ENCODE results near the gene TOR1AIP2.
"Not testable (repeated sequence)": the region's sequence is repeated elsewhere in the genome, so short reads cannot be mapped to it uniquely, and the experiment has no call there.

TOR1AIP2 gene

DNA sequence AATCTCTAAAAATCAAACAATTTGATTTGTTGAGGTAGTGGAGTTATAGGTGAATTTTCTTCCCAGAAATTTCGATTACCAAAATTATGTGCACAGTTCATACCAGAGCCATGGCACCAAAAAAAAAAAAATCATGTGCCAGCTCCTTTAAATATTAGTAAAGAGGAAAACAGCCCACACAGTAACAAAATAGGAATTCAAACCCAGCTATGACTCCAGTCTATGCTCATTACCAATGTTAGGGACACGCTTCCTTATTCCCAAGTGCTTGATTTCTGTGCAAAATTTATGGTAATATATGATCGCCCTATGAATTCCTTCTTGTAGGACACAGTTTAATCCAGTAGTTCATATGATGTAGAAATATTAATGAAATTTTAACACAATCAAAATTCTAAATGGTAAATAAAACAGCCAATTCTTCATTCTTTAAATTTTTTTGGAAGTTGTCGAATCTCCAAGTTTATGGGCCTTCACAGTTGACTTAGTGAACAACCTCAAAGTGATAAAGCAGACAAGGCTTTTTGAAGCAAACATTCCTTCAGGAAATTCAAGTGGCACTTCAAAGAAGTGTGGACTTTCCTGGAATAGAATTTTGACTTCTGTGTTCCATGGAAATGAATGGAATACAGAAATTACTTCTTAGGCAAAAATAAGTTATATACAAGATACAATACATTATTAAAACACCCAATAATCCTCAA, 1.9 kb downstream of the TOR1AIP2 start:
- no peak for DNase-seq (ENCODE audit: low read depth in 3 of 3)

DNA sequence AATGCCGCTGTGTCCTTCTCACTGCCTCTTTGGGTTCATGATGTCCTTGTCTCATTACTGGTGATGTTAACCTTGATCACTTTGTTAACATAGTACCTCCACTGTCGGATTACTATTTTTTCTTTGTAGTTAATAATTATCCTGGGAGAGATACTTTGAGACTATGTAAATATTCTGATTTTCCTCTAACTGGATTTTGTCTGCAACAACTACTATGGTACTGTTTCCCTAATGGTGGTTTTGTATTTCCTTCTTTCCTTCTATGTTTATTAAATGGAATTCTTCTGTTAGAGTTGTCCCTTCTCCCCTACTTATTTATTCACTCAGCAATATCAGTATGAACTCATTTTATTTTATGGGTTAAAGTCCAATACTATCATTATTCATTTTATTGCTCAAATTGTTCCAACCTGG, 4.2 kb downstream of the TOR1AIP2 start:
- no peak for DNase-seq (ENCODE audit: low read depth in 3 of 3)

DNA sequence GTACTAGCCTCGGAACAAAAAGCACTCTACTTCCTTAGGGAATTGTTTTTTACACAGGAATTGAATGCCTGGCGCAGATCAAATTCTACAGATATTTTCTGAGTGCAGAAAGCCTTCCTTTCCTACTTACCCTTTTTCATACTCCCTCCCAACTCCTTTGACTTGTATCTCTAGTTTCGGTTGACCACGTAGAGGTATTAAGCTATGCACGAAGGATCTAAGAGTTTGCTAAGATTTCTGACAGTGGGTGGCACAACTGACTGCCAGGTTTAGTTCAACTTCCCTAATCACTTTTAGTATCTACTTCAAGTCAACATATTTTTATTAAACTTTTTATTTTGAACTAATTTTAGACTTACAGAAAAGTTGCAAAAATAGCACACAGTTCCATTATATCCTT, 5.0 kb downstream of the TOR1AIP2 start:
- DNase-seq (ENCODE audit: low read depth in 3 of 3): no peak

DNA sequence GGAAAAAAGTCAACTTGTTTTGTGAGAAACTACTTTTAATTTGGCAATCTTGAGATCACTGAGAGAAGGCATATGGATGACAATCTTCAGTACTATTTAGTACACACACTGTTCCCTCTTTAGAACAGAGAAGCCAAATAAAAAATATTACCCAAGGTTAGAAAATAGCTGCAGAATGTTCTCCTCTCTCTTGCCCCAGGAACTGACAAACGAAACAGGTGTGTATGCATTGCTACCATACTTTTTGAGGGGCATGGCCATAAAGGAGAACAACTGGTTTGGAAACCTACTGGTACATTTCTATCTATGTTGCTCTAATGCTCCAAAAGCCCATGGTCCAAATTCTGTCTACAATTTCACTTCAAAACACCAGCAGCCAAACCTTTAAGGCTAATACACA, 5.7 kb downstream of the TOR1AIP2 start:
- no peak for DNase-seq (ENCODE audit: low read depth in 3 of 3)

DNA sequence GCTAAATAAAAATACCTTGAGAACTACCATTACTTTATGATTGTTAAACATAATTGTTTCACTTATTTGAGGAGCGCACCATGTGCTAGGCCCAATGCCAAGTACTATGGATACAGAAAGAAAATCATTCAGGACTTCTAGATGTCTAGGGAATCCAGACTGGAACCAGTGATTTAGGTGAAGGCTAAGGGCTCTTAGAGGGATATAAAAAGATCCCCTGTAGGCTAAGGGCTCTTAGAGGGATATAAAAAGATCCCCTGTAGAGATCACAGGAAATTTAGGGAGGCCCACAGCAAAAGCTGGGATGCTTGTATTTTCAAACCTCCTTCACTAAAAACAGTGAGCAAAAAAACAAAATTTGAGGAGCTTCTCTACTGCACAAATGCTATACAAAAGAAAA, 6.7 kb downstream of the TOR1AIP2 start:
- no peak for DNase-seq (ENCODE audit: low read depth in 3 of 3)

DNA sequence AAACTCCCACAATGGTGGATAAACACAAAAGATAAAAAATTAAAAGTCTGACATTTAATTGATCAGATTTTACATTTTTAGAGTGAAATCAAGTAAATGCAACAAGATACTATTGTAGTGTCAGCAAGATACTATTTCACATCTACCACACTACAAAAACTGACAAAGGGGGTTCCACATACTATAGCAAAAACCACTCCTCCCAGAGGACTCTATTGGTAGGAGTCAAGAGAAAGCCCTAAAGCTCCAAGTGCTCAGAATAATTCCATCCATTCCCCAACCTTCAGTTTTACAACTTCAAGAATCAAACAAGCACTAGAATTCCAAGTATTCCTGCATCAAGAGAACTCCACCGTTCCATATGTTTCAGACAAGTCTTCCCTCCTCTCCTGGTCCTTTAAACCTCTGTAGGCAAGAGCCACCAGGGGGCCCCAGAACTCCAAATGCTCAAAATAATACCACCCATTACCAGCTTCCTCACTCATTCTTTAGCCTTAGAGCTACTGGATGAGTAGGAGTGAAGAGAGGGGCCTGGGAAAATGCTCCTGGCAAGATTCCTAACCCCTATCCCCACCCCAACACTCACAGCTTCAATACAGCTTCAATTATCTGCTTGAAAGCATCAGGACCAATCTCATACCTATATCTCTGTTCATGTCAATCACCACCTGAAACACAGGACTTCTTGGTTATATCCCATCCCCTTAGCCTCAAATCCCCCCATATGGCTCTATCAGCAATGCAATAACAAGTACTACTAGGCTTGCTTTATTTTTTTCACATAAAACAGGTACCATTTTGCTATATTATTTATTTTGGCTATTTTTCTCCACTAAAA, 9.9 kb downstream of the TOR1AIP2 start:
- DNase-seq (ENCODE audit: low read depth in 3 of 3): no peak

DNA sequence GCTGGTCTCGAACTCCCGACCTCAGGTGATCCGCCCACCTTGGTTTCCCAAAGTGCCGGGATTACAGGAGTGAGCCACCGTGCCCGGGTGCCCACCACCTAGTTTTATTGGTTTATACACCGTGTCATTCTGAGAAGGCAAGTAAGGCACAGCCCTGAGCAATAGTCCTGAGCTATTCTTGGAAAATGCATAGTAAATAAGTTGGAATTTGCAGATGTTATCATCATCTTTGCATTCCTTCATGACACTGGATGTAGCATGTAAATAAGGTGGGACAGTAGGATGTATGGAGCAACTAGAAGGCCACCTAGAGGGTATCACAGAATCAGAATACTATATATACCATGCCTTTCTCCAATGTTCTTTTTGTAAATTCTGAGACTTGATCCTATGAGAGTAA, 11.0 kb downstream of the TOR1AIP2 start:
- no peak for DNase-seq (ENCODE audit: low read depth in 3 of 3)

DNA sequence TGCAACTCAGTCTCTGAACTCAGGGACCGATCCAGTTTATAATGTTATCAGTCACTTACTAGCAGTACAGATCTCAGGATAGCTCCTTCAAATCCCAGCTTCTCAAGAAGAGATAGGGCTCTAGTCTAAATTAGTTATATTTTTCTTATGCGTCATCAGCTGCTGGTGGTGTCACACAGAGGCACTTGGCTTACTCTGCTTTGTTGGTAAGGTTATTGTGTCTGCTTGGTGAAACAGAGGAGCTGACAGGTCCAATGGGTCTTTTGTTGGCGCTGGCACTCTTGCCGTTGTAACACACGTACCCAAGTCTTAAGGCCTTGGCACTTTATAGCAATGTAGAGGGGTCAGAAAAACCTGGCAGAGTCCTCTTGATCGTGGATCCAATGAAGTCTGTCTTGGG, 12.2 kb downstream of the TOR1AIP2 start:
- no peak for DNase-seq (ENCODE audit: low read depth in 3 of 3)

DNA sequence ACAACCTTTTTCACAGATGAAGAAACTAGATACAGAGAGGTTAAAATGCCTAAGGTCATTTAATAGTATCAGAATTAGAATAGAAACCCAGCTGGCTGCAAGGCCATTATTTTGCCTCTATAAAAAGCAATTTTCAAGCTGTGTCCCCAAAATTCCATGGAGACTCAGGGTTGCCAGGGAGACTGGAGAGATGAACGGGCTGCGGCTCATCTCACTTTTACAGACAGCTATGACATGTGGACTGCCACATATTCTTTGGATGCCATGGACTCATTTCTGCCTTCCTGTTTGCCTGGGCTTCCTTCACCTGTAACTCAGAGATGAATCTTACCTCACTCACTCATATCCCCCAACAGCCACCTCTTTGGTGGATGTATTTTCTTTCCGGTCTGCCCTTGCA, 17.0 kb downstream of the TOR1AIP2 start:
- no peak for DNase-seq (ENCODE audit: low read depth in 3 of 3)

DNA sequence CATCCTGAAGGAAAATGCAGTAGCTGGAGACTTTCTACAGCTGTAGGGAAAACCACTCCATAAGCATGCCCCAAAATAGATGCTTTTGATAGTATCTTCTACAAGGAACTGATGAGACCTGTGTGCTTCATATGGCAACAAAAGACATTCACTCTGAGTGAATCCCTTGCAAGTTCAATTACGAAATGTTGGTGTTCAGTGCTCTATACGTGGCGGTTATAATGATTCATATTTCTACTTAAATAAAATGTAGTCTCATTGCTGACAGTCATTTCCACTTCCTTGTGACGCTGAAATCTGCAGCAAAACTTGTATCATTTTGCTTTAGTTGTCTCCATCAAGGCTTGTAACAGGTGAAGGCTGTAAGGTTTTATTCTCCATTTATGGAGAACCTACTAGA, 20.6 kb downstream of the TOR1AIP2 start:
- DNase-seq (ENCODE audit: low read depth in 3 of 3): no peak

DNA sequence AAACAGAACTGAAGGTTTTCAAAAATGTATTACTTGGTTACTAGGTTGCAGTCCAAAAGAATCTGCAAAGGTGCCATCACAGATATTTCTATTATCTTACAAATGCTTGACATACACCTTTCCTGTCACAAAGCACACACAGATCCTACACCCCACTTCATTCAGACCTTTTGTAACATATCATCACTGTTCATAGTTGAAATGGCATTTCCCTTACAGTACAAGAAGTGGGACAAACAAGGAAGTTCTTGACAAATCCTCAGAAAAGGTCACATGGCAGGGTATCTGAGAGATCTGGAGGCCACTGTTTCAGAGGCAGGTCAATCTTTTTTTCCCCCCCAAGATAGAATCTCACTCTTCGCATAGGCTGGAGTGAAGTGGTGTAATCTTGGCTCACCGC, 21.3 kb downstream of the TOR1AIP2 start:
- no peak for DNase-seq (ENCODE audit: low read depth in 3 of 3)

DNA sequence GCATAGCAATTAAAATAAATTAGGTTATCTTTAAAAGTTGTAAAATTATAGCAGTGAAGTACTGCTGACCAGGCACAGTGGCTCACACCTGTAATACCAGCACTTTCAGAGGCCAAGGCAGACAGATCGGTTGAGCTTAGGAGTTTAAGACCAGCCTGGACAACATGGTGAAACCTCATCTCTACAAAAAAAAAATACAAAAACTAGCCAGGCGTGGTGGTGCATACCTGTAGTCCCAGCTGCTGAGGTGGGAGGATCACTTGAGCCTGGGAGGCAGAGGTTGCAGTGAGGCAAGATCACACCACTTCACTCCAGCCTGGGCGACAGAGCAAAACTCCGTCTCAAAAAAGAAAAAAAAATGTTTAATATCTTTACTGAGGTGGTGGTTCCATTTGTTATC, 21.8 kb downstream of the TOR1AIP2 start:
- DNase-seq (ENCODE audit: low read depth in 3 of 3): not testable (repeated sequence)

DNA sequence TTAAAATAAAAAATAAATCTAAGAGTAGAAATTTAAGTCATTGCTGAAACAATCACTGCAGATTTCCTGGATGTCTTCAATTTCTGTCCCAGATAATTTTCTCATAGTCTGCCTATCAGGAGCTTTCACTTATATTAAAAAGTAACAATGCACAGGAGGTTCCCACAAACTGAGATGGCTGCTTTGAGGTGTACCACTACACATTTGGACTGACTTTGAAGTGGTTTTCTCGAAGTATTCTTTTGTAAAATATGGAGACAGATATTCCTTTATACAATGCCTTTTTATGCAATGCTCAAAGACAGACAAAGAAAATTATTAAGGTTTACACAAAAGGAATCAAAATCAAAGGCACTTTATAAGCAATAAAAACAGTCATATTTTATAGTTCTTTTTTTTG, 24.5 kb downstream of the TOR1AIP2 start:
- no peak for DNase-seq (ENCODE audit: low read depth in 3 of 3)

DNA sequence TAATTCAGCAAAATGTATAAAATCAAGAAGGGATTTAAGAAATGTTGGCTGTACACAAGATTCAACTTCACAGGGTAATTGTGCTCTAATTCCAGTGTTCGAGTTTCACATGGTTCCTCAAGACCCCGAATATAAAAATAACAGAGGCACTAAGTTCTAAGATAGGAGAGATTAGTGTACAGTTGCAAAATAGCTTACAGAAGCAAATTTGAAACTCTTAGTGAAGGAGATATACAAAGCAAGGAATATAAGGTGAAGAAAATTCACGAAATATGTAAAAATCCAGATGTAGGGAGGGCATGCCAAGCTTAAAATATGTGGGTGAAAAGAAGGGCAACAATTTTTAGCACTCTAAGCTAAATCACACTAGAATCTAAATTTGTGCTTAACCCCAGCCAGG, 29.4 kb downstream of the TOR1AIP2 start:
- DNase-seq (ENCODE audit: low read depth in 3 of 3): no peak

DNA sequence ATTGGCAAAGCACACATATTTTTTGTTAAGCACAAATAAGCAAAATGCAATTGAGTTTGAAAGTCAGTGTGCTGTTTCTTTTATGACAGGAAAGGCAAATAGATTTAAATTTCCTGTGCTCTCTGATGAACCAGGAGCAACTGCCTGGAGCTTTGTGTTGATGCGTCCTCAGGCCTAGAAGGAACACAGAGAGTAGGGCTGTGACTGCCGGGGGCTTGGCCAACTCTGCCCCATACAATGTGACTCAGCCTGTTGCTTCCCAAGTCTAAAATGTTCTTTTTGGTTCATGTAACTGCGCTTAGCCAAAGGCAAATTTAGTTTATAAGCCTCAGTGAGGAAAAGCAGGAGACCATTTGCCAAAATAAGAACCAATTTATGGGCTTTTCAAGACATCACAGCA, 37.5 kb downstream of the TOR1AIP2 start:
- DNase-seq (ENCODE audit: low read depth in 3 of 3): no peak

DNA sequence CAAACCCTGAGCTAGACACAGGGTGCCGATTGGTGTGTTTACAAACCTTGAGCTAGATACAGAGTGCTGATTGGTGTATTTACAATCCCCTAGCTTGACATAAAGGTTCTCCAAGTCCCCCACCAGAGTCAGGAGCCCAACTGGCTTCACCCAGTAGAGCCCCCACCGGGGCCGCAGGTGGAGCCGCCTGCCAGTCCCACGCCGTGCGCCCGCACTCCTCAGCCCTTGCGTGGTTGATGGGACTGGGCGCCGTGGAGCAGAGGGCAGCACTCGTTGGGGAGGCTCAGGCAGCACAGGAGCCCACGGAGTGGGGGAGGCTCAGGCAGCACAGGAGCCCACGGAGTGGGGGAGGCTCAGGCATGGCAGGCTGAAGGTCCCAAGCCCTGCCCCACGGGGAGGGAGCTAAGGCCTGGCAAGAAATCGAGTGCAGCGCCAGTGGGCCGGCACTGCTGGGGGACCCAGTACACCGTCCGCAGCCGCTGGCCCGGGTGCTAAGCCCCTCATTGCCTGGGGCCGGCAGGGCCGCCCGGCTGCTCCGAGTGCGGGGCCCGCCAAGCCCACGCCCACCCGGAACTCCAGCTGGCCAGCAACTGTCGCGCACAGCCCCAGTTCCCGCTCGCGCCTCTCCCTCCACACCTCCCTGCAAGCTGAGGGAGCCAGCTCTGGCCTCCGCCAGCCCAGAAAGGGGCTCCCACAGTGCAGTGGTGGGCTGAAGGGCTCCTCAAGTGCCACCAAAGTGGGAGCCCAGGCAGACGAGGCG, 40.7 kb downstream of the TOR1AIP2 start:
- not testable (repeated sequence) for DNase-seq (ENCODE audit: low read depth in 3 of 3)

DNA sequence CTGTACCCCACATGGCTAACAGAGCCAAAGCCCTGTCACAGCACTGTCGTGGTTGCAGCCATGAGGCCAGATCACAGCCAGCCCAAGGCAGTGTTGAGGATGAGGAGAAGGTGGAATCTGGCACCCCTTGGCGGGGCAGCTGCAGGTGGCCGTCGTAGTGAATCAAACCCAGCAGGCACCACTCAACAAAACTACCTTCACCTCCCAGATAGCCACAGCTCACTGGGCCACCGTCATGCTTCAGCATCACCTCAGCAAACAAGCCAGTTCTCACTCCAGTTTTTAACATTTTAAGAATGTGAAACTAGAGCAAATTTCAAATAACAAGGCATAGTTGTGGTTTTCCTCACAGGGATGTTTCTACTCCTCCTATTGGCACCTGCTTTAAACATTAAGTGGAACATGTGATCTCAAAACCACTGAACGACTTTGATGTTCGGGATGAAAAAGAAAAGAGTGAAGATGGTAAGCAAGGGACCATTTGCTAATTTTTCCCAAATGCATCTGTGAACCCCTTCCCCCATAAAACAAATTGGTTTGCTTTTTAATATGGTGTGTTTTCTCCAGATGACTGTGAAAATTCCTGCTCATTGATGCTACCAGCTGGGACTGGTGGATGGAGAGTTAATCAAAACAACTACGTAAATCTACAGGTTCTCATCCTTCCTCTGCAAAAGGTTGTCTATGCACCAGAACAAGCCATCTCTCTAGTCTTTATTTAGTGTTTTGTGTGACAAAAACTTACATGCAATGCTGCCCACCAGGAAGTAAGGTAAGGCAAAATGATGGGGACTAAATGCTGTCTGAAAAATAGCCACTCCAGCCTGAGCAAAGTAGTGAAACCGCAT, 45.5 kb downstream of the TOR1AIP2 start:
- DNase-seq (ENCODE audit: low read depth in 3 of 3): no peak

DNA sequence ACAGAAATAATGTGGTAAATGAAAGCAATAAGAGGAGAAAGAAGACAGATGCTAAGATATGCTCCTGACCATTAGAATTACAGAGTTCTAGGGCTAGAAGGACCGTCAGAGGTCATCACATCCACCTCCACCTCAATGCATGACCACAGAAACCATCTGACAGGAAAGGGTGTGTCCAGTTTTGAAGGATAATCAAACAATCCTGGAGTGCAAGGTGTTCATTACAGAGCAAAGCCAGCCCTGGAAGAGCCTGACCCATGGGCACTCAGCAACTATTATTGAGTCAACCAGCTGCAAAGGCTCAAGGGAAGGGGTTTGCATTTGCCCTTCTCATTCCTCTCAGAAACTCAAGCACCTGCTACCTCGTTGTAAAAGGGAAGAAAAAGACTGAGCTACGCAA, 46.4 kb downstream of the TOR1AIP2 start:
- no peak for DNase-seq (ENCODE audit: low read depth in 3 of 3)

DNA sequence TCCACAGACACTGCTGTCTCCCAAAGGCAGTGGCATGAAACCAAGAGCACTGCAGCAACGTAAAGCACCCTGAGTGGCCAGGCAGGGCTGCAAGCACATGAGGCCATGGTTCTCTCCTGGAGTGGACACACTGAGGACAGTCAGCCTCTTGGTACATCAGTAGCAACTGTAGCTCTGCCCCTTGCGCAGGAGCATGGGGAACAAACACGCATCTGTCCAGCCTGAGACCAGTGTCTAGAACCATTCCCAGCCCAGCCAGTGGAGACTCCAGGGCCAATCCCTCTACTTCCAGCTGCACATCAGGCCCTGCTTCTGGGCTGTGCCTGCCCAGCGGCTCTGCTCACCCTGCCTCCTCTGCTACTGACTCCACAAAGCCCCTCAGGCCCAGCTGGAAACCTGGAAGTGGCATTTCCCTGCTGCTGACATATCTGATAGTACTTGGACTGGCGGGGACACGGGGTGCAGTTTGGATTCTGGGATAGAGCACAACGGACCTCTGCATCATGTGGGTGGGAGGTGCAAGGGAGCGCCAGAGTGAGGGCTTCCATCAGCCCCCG, 49.0 kb downstream of the TOR1AIP2 start:
- DNase-seq (ENCODE audit: low read depth in 3 of 3): no peak

DNA sequence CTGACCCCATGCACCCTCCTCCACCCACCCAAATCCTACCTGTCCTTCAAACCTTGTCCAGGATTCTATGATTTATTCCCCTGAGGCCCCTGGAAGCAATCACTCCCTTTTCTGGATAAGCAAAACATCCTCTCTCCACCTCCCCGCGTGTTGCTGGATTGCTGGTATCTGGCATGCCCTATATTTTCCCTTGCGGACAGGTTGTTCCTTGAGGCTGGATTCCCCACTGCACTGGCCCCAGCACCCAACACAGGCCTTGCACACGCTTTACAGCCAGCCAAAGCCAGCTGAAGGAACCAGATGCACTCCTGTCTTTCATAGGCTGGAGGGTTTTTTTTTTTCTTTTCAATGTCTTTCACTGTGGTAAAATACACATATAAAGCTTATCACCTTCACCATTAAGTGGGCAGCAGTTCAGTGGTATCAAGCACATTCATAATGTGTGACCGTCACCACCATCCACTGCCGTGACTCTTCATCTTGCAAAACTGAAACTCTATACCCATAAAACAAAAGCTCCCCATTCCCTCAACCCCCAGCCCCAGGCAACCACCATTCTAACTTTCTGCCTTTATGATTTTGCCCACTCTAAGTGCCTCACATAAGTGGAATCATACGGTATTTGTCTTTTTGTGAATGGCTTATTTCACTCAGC, 50.9 kb downstream of the TOR1AIP2 start:
- no peak for DNase-seq (ENCODE audit: low read depth in 3 of 3)

All from stimulated activated CD4-positive, alpha-beta T cell treated with anti-CD3 and anti-CD28 coated beads, TNF-alpha, amount 100 ng/mL, for 4 hours (primary cell).